HEK293 (cell line): ENCODE data around the gene MPZL1.

Source experiments
- CTCF ChIA-PET: fragments of 350-600 bp; formaldehyde crosslinking; extraction: SDS; loops from one replicate; lab custom pipeline; 2021; ENCODE audit warnings: antibody characterized with exemption; lab: Yijun Ruan, JAX
- POLR2A ChIA-PET: fragments of 300-600 bp; formaldehyde crosslinking; extraction: SDS; loops from one replicate; lab custom pipeline; 2020; ENCODE audit warnings: antibody characterized with exemption, inconsistent platforms; lab: Yijun Ruan, JAX
- H3K27ac ChIP-seq: fragments of 200-500 bp; sonication (Bioruptor generic); 2 replicates; pipeline ENCODE4 v1.5.1; 2014; ENCODE audit warnings: low read depth, low read length, control low read depth, inconsistent platforms; ENCODE audit errors: extremely low read depth
- H3K36me3 ChIP-seq, 2 experiments: fragments of 200-500 bp in 1 of 2; sonication (Bioruptor generic) in 1 of 2; 1 replicate in 1 of 2; 2 replicates in 1 of 2; pipeline ENCODE4 v1.5.1; 2014 to 2017; ENCODE audit warnings: inconsistent platforms in 2 of 2, low read length in 2 of 2; ENCODE audit not compliant: control insufficient read depth in 2 of 2, insufficient read depth in 1 of 2
- H3K4me1 ChIP-seq: fragments of 200-500 bp; sonication (Bioruptor generic); 2 replicates; pipeline ENCODE4 v1.5.1; 2014; ENCODE audit warnings: mild to moderate bottlenecking, low read length, inconsistent platforms; ENCODE audit not compliant: control insufficient read depth, insufficient read depth
- H3K4me3 ChIP-seq: 2 replicates; pipeline ENCODE4 v1.5.1; 2011; ENCODE audit warnings: low read depth, mild to moderate bottlenecking, control low read depth, low read length, moderate library complexity
- H3K9me3 ChIP-seq: fragments of 200-500 bp; sonication (Bioruptor generic); 2 replicates; pipeline ENCODE4 v1.5.1; 2014; ENCODE audit warnings: low read depth, low read length, inconsistent platforms; ENCODE audit not compliant: control insufficient read depth, insufficient read depth
- BCL11A ChIP-seq: fragments of 450-650 bp; formaldehyde crosslinking; IDR thresholded peaks from 2 replicates; pipeline ENCODE4 v1.5.1; 2016; ENCODE audit warnings: low read depth, missing biosample characterization, missing genetic modification characterization
- HOXD13 ChIP-seq: sonication (generic); formaldehyde crosslinking; IDR thresholded peaks from 2 replicates; pipeline ENCODE4 v1.8.0; 2022; ENCODE audit warnings: missing genetic modification reagents, borderline replicate concordance
- KLF7 ChIP-seq: fragments of 450-650 bp; formaldehyde crosslinking; IDR thresholded peaks from 2 replicates; pipeline ENCODE4 v1.5.1; 2016; ENCODE audit warnings: missing biosample characterization, missing genetic modification characterization, borderline replicate concordance
- PRDM1 ChIP-seq: fragments of 450-650 bp; formaldehyde crosslinking; IDR thresholded peaks from 2 replicates; pipeline ENCODE4; 2016; ENCODE audit warnings: missing biosample characterization, missing genetic modification characterization
- YY2 ChIP-seq: fragments of 450-650 bp; formaldehyde crosslinking; IDR thresholded peaks from 2 replicates; pipeline ENCODE4 v1.5.1; 2016; ENCODE audit warnings: missing biosample characterization, missing genetic modification characterization
- ZBTB1 ChIP-seq: fragments of 450-650 bp; formaldehyde crosslinking; IDR thresholded peaks from 2 replicates; pipeline ENCODE4 v1.5.1; 2016; ENCODE audit warnings: missing biosample characterization, missing genetic modification characterization
- ZBTB7A ChIP-seq: fragments of 450-650 bp; formaldehyde crosslinking; IDR thresholded peaks from 2 replicates; pipeline ENCODE4 v1.5.1; 2016; ENCODE audit warnings: low read depth, missing biosample characterization, missing genetic modification characterization
- ZEB2 ChIP-seq: fragments of 450-650 bp; formaldehyde crosslinking; IDR thresholded peaks from 2 replicates; pipeline ENCODE4 v1.5.1; 2016; ENCODE audit warnings: missing biosample characterization, missing genetic modification characterization
- ZFP37 ChIP-seq: fragments of 450-650 bp; formaldehyde crosslinking; IDR thresholded peaks from 2 replicates; pipeline ENCODE4 v1.5.1; 2016; ENCODE audit warnings: missing biosample characterization, missing genetic modification characterization
- ZIC2 ChIP-seq: fragments of 450-650 bp; formaldehyde crosslinking; IDR thresholded peaks from 2 replicates; pipeline ENCODE4 v1.5.1; 2016; ENCODE audit warnings: missing biosample characterization, missing genetic modification characterization
- ZNF114 ChIP-seq: fragments of 450-650 bp; formaldehyde crosslinking; IDR thresholded peaks from 2 replicates; pipeline ENCODE4 v1.5.0; 2017; ENCODE audit warnings: missing biosample characterization, missing genetic modification characterization
- ZNF138 ChIP-seq: fragments of 450-650 bp; formaldehyde crosslinking; IDR thresholded peaks from 2 replicates; pipeline ENCODE4 v1.5.1; 2016; ENCODE audit warnings: missing biosample characterization, missing genetic modification characterization, borderline replicate concordance
- ZNF155 ChIP-seq: fragments of 450-650 bp; formaldehyde crosslinking; IDR thresholded peaks from 2 replicates; pipeline ENCODE4 v1.5.1; 2016; ENCODE audit warnings: missing biosample characterization, missing genetic modification characterization
- ZNF223 ChIP-seq: fragments of 450-650 bp; formaldehyde crosslinking; IDR thresholded peaks from 2 replicates; pipeline ENCODE4 v1.5.1; 2016; ENCODE audit warnings: missing biosample characterization, missing genetic modification characterization
- ZNF23 ChIP-seq: fragments of 450-650 bp; formaldehyde crosslinking; IDR thresholded peaks from 2 replicates; pipeline ENCODE4 v1.5.1; 2016; ENCODE audit warnings: missing biosample characterization, missing genetic modification characterization, borderline replicate concordance
- ZNF311 ChIP-seq: fragments of 450-650 bp; formaldehyde crosslinking; IDR thresholded peaks from 2 replicates; pipeline ENCODE4 v1.5.1; 2017; ENCODE audit warnings: missing biosample characterization, missing genetic modification characterization, borderline replicate concordance
- ZNF544 ChIP-seq: fragments of 450-650 bp; formaldehyde crosslinking; IDR thresholded peaks from 2 replicates; pipeline ENCODE4 v1.5.0; 2017; ENCODE audit warnings: missing biosample characterization, missing genetic modification characterization
- ZNF600 ChIP-seq: fragments of 450-650 bp; formaldehyde crosslinking; IDR thresholded peaks from 2 replicates; pipeline ENCODE4 v1.5.1; 2016; ENCODE audit warnings: missing biosample characterization, missing genetic modification characterization
- ZNF670 ChIP-seq: fragments of 450-650 bp; formaldehyde crosslinking; IDR thresholded peaks from 2 replicates; pipeline ENCODE4 v1.5.1; 2016; ENCODE audit warnings: missing biosample characterization, missing genetic modification characterization, low read depth
- ZNF785 ChIP-seq: fragments of 450-650 bp; formaldehyde crosslinking; IDR thresholded peaks from 2 replicates; pipeline ENCODE4 v1.5.1; 2016; ENCODE audit warnings: missing biosample characterization, missing genetic modification characterization
- ZSCAN30 ChIP-seq: fragments of 450-650 bp; IDR thresholded peaks from 2 replicates; pipeline ENCODE4 v1.5.1; 2018; ENCODE audit warnings: missing biosample characterization, mild to moderate bottlenecking, missing genetic modification characterization, moderate library complexity
- ZXDB ChIP-seq: fragments of 450-650 bp; formaldehyde crosslinking; IDR thresholded peaks from 2 replicates; pipeline ENCODE4 v1.5.1; 2016; ENCODE audit warnings: missing biosample characterization, missing genetic modification characterization
- TF ChIP-seq, protein P1 (sequence below): fragments of 450-650 bp; formaldehyde crosslinking; IDR thresholded peaks from 2 replicates; pipeline ENCODE4 v1.5.1; 2016; ENCODE audit warnings: missing biosample characterization, missing genetic modification characterization
- TF ChIP-seq, protein P2 (sequence below): fragments of 450-650 bp; formaldehyde crosslinking; IDR thresholded peaks from 2 replicates; pipeline ENCODE4 v1.5.1; 2017; ENCODE audit warnings: missing biosample characterization, missing genetic modification characterization
- TF ChIP-seq, protein P3 (sequence below): fragments of 450-650 bp; formaldehyde crosslinking; IDR thresholded peaks from 2 replicates; pipeline ENCODE4 v1.5.1; 2016; ENCODE audit warnings: missing biosample characterization, missing genetic modification characterization
- TF ChIP-seq, protein P4 (sequence below): fragments of 450-650 bp; formaldehyde crosslinking; IDR thresholded peaks from 2 replicates; pipeline ENCODE4 v1.5.1; 2016; ENCODE audit warnings: missing biosample characterization, missing genetic modification characterization
- TF ChIP-seq, protein P5 (sequence below): fragments of 450-650 bp; formaldehyde crosslinking; IDR thresholded peaks from 2 replicates; pipeline ENCODE4 v1.5.1; 2017; ENCODE audit warnings: missing biosample characterization, missing genetic modification characterization

The MPZL1 gene

DNA sequence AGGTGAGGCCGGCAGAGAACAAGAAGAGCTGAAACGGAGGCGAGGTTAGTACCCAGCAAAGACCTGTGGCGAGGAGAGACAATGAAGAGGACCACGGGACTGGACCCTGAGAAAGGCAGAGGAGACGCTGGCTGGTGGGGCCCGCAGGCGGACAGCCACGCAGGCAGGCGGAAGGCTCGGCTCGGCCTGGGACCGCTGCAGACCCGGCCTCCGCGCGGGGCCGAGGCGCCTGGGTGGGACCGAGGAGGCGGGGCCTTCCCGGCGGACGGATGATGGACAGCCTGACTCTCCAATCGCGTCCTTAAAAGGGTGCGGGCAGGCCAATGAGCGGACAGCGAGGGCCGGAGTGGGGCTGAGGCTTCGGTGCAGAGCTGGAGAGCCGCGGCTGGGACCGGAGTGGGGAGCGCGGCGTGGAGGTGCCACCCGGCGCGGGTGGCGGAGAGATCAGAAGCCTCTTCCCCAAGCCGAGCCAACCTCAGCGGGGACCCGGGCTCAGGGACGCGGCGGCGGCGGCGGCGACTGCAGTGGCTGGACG is at the start of gene MPZL1 (continued):
- TF ChIP-seq ZNF223 (no peak), ZNF23 (tag by site-specific recombination) (no peak), ZFP37 (0 out of 2 replicates have a peak, but pooled peaks have one; percentile 4), ZSCAN30 (tag by site-specific recombination) (peak; percentile 19; the same call in 1 of the 2 replicates), ZIC2 (tag by site-specific recombination) (no peak), YY2 (tag by site-specific recombination) (no peak), KLF7 (tag by site-specific recombination) (no peak), PRDM1 (tag by site-specific recombination) (no peak), ZNF311 (tag by site-specific recombination) (no peak), ZNF670 (tag by site-specific recombination) (no peak), ZNF600 (tag by site-specific recombination) (peak; percentile 88)
- TF ChIP-seq, protein P1, sequence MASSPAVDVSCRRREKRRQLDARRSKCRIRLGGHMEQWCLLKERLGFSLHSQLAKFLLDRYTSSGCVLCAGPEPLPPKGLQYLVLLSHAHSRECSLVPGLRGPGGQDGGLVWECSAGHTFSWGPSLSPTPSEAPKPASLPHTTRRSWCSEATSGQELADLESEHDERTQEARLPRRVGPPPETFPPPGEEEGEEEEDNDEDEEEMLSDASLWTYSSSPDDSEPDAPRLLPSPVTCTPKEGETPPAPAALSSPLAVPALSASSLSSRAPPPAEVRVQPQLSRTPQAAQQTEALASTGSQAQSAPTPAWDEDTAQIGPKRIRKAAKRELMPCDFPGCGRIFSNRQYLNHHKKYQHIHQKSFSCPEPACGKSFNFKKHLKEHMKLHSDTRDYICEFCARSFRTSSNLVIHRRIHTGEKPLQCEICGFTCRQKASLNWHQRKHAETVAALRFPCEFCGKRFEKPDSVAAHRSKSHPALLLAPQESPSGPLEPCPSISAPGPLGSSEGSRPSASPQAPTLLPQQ (tag by site-specific recombination): peak; percentile 99

DNA sequence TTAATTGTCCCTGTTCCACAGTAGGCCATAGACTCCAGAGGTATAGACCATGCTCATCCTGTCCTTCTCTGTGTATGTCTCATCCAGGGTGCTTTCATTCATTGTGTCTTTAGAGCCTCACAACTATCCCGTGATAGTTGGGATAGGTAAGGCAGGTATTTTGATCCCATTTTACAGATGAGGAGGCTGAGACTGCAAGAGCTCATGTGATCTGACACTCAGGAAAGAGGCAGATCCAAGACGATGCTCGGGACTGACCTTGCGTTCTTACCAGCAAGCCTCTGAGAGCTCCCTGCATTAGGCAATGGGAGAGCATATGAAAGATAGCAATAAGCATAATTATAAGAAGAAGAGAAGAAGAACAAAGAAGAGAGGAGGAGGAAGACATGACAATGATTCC is 49.0 kb upstream of the MPZL1 start:
- POLR2A ChIA-PET: no interaction called here
- CTCF ChIA-PET: interaction anchor here (3.7 kb wide), 1 partner anchor 15 kb away, joined by 21 read pairs; no protein-coding TSS in a partner anchor

More for the DNA sequence above, 49.0 kb upstream of the MPZL1 start:
- H3K36me3 ChIP-seq: no peaks in the 10 kb centered on the region
- H3K9me3 ChIP-seq: no peaks in the 10 kb centered on the region
- TF ChIP-seq YY2 (tag by site-specific recombination): no peak
- TF ChIP-seq, protein P2, sequence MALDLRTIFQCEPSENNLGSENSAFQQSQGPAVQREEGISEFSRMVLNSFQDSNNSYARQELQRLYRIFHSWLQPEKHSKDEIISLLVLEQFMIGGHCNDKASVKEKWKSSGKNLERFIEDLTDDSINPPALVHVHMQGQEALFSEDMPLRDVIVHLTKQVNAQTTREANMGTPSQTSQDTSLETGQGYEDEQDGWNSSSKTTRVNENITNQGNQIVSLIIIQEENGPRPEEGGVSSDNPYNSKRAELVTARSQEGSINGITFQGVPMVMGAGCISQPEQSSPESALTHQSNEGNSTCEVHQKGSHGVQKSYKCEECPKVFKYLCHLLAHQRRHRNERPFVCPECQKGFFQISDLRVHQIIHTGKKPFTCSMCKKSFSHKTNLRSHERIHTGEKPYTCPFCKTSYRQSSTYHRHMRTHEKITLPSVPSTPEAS (tag by site-specific recombination): no peak
- no peak for TF ChIP-seq ZNF114 (tag by site-specific recombination)
- no peak for TF ChIP-seq ZXDB (tag by site-specific recombination)
- TF ChIP-seq, protein P3, sequence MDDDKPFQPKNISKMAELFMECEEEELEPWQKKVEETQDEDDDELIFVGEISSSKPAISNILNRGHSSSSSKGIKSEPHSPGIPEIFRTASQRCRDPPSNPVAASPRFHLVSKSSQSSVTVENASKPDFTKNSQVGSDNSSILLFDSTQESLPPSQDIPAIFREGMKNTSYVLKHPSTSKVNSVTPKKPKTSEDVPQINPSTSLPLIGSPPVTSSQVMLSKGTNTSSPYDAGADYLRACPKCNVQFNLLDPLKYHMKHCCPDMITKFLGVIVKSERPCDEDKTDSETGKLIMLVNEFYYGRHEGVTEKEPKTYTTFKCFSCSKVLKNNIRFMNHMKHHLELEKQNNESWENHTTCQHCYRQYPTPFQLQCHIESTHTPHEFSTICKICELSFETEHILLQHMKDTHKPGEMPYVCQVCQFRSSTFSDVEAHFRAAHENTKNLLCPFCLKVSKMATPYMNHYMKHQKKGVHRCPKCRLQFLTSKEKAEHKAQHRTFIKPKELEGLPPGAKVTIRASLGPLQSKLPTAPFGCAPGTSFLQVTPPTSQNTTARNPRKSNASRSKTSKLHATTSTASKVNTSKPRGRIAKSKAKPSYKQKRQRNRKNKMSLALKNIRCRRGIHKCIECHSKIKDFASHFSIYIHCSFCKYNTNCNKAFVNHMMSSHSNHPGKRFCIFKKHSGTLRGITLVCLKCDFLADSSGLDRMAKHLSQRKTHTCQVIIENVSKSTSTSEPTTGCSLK: no peak
- TF ChIP-seq, protein P4, sequence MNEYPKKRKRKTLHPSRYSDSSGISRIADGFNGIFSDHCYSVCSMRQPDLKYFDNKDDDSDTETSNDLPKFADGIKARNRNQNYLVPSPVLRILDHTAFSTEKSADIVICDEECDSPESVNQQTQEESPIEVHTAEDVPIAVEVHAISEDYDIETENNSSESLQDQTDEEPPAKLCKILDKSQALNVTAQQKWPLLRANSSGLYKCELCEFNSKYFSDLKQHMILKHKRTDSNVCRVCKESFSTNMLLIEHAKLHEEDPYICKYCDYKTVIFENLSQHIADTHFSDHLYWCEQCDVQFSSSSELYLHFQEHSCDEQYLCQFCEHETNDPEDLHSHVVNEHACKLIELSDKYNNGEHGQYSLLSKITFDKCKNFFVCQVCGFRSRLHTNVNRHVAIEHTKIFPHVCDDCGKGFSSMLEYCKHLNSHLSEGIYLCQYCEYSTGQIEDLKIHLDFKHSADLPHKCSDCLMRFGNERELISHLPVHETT: no peak
- TF ChIP-seq ZBTB1: no peak
- TF ChIP-seq, protein P5, sequence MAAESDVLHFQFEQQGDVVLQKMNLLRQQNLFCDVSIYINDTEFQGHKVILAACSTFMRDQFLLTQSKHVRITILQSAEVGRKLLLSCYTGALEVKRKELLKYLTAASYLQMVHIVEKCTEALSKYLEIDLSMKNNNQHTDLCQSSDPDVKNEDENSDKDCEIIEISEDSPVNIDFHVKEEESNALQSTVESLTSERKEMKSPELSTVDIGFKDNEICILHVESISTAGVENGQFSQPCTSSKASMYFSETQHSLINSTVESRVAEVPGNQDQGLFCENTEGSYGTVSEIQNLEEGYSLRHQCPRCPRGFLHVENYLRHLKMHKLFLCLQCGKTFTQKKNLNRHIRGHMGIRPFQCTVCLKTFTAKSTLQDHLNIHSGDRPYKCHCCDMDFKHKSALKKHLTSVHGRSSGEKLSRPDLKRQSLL: no peak
- TF ChIP-seq ZEB2 (tag by site-specific recombination): no peak
- TF ChIP-seq ZBTB7A (tag by site-specific recombination): no peak
- TF ChIP-seq ZNF138: no peak
- no peak for TF ChIP-seq BCL11A (tag by site-specific recombination)
- no peak for TF ChIP-seq ZNF785 (tag by site-specific recombination)
- TF ChIP-seq ZNF544 (tag by site-specific recombination): no peak
- no peak for TF ChIP-seq ZNF155
- TF ChIP-seq HOXD13 (CRISPR knock-in tag): no peak
- H3K4me3 ChIP-seq: no peak overlapping the region
- no peak overlapping the region for H3K27ac ChIP-seq
- 0 out of 2 replicates have a peak, but pooled peaks cover under 1% of the 10 kb centered on the region for H3K4me1 ChIP-seq
